BLaER1 treated with 17β-estradiol and CSF1 and Interleukin-3, amounts not matched to agents 10 nM and 100 nM (cell line): ENCODE results near the gene SPTBN4.
A peak's percentile ranks its signal among the peaks of the same experiment; 100 is the strongest.

Experiments used
- H3K27ac ChIP-seq, 11 experiments: shearing (Covaris generic); formaldehyde crosslinking; 2 replicates each; pipeline ENCODE4 v1.8.1; 2022
- H3K27me3 ChIP-seq, 11 experiments: shearing (Covaris generic); formaldehyde crosslinking; 2 replicates each; pipeline ENCODE4 v1.8.1; 2022
- H3K36me3 ChIP-seq, 11 experiments: shearing (Covaris generic); formaldehyde crosslinking; 2 replicates each; pipeline ENCODE4 v1.8.1; 2022
- H3K4me1 ChIP-seq, 10 experiments: shearing (Covaris generic); formaldehyde crosslinking; 2 replicates each; pipeline ENCODE4 v1.8.1; 2022
- H3K4me2 ChIP-seq, 11 experiments: shearing (Covaris generic); formaldehyde crosslinking; 2 replicates each; pipeline ENCODE4 v1.8.1; 2022
- H3K4me3 ChIP-seq, 10 experiments: shearing (Covaris generic); formaldehyde crosslinking; 2 replicates each; pipeline ENCODE4 v1.8.1; 2022
- H3K9ac ChIP-seq, 11 experiments: shearing (Covaris generic); formaldehyde crosslinking; 2 replicates each; pipeline ENCODE4 v1.8.1; 2022
- H3K9me3 ChIP-seq, 11 experiments: shearing (Covaris generic); formaldehyde crosslinking; replicated peaks in 1 of 11; 2 replicates each; pipeline ENCODE4 v1.8.1; 2022
- H4K20me1 ChIP-seq, 11 experiments: shearing (Covaris generic); formaldehyde crosslinking; 2 replicates each; pipeline ENCODE4 v1.8.1; 2022
- Cebpa-rat ChIP-seq, 11 experiments: shearing (Covaris generic); IDR thresholded peaks; 2 replicates each; pipeline ENCODE4 v1.8.1; 2022

Gene SPTBN4

DNA sequence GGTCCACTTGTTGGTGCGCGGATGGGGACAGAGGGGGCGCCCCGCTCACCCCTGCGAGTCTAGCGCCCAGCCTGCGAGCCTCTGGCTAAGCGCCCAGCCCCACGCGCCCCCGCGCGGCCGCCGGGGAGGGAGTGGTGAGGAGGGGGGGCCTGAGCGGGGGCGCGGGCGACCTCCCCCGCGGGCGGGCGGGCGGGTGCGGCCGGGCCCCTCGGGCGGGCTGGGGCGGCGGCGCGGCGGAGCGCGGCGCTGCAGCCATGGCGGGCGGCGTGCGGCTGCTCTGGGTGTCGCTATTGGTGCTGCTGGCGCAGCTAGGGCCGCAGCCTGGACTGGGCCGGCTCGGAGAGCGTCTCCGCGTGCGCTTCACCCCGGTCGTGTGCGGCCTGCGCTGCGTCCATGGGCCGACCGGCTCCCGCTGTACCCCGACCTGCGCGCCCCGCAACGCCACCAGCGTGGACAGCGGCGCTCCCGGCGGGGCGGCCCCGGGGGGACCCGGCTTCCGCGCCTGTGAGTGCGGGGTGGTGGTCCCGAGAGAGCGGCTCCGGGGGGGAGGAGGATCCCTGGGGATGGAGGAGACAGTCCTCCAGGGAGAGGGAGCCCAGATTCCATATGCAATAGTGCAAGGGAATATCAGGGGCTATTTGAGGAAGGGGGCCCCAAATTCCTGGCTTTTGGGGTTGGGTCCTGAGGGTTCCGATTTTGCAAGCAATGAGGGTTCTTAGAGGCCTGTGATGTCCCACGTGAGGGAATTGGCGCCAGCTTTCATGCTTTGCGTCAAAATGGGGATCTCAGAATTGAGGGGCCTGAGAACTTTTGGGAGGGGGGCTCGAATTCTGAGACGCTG, 134.6 kb downstream of the SPTBN4 start, which contains the start of gene LTBP4:
Gene LTBP4 (plus strand): TSS at position 236 of the 841 bp plus-strand sequence. CDS start 19 bp downstream, at position 255.
- Histone ChIP-seq H3K36me3 (no peaks in the 10 kb centered on the region), H3K4me2 (peak within 1 kb of the TSS; percentile 93 to 100 (median 100)), H3K4me1 (peaks cover 65 to 85% (median 80%) of the 10 kb centered on the region in 10 experiments), H3K27ac (peak within 1 kb of the TSS in 8 of 11 experiments; percentile 63 to 84 (median 76); a peak in 17 of 22 replicates), H4K20me1 (peaks cover 0 to 21% (median 0%) of the 10 kb centered on the region in 11 experiments; a peak in 6 of 22 replicates), H3K9ac (peak within 1 kb of the TSS; percentile 61 to 88 (median 78)), H3K9me3 (no peaks in the 10 kb centered on the region), H3K27me3 (peaks cover 22 to 44% (median 22%) of the 10 kb centered on the region in 11 experiments), H3K4me3 (peak within 1 kb of the TSS; percentile 55 to 78 (median 70))
- no peak for TF ChIP-seq Cebpa-rat (IDR thresholded peaks at IDR 0.05)

GRCh38 chr19:40603071-40603388, 136.2 kb downstream of the SPTBN4 start:
- Histone ChIP-seq H3K27me3 (peaks cover 5 to 27% (median 6%) of the 10 kb centered on the region in 11 experiments), H4K20me1 (peaks cover 0 to 21% (median 0%) of the 10 kb centered on the region in 11 experiments; a peak in 6 of 22 replicates), H3K4me1 (peaks cover 60 to 87% (median 81%) of the 10 kb centered on the region in 10 experiments), H3K4me3 (peak overlapping the region; percentile 50 to 78 (median 64)), H3K9me3 (no peaks in the 10 kb centered on the region), H3K4me2 (peak overlapping the region; percentile 93 to 100 (median 100)), H3K27ac (peak overlapping the region in 10 of 11 experiments; percentile 32 to 84 (median 59); a peak in 19 of 22 replicates), H3K9ac (peak overlapping the region; percentile 51 to 88 (median 71); a peak in 21 of 22 replicates), H3K36me3 (no peaks in the 10 kb centered on the region)
- TF ChIP-seq Cebpa-rat (IDR thresholded peaks at IDR 0.05) = no peak

DNA sequence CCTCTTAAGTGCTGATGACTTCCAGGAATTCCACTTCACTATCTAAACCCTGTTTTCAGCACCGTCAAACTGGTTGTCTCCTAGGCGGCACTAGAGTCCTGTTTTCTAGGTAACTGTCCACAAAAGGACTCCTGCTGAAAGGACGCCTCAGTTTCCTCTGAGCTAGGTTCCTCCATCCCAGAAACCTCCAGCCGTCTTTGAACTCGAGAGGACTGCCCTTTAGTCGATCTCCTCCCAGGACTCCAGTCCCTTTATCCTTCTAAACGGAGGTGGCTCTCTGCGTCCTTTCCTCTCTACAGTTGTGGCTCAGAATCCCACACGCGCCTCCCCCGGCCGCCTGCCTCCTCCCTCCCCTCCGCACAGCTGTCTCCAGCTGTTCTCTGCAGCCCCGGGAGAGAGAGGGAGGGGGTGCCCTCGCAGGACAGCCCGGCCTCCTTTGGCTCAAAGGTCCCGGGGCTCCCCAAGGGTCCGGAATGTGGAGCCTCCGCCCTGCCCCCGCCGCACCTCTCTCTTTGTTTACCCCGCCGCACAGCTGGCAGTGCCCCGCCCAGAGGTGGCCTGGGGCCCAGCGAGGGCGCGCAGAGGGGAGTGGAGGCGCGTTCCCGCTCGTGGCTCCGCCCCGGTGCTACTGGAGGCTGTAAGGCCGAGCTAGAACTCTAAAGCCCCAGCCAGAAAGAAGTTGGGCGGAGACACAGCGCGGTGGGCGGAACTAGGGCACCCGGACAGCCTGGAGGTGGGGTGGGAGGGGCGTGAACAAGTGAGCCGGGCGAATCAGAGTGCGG, 136.8 kb downstream of the SPTBN4 start:
- Histone ChIP-seq H3K4me2 (peak overlapping the region; percentile 93 to 100 (median 100)), H3K4me1 (peaks cover 55 to 86% (median 77%) of the 10 kb centered on the region in 10 experiments), H4K20me1 (peaks cover 0 to 21% (median 0%) of the 10 kb centered on the region in 11 experiments; a peak in 6 of 22 replicates), H3K27me3 (peaks cover 0 to 22% (median under 1%) of the 10 kb centered on the region in 11 experiments; a peak in 12 of 22 replicates), H3K27ac (peak overlapping the region in 10 of 11 experiments; percentile 32 to 84 (median 59); a peak in 19 of 22 replicates), H3K9me3 (no peaks in the 10 kb centered on the region), H3K9ac (peak overlapping the region; percentile 51 to 88 (median 71)), H3K36me3 (no peaks in the 10 kb centered on the region), H3K4me3 (peak overlapping the region; percentile 50 to 78 (median 62))
- TF ChIP-seq Cebpa-rat (IDR thresholded peaks at IDR 0.05) = no peak

GRCh38 chr19:40604171-40604646, 137.4 kb downstream of the SPTBN4 start:
- Histone ChIP-seq H3K27ac (peak overlapping the region in 1 of 11 experiments; percentile 59; a peak in 2 of 22 replicates), H3K4me1 (peaks cover 55 to 85% (median 78%) of the 10 kb centered on the region in 10 experiments), H4K20me1 (peaks cover 0 to 19% (median 0%) of the 10 kb centered on the region in 11 experiments; a peak in 6 of 22 replicates), H3K9ac (no peak overlapping the region; a peak in 1 of 22 replicates), H3K9me3 (no peaks in the 10 kb centered on the region), H3K27me3 (peaks cover 0 to 18% (median 0%) of the 10 kb centered on the region in 11 experiments; a peak in 6 of 22 replicates), H3K4me3 (peak overlapping the region in 8 of 10 experiments; percentile 60 to 78 (median 62); a peak in 14 of 20 replicates), H3K4me2 (peak overlapping the region; percentile 93 to 100 (median 100)), H3K36me3 (no peaks in the 10 kb centered on the region)
- TF ChIP-seq Cebpa-rat (IDR thresholded peaks at IDR 0.05) = no peak

GRCh38 chr19:40604647-40605215, 137.9 kb downstream of the SPTBN4 start:
- no peak for TF ChIP-seq Cebpa-rat (IDR thresholded peaks at IDR 0.05)
- no peaks in the 10 kb centered on the region for H3K9me3 ChIP-seq
- H3K4me3 ChIP-seq = peak overlapping the region; percentile 56 to 75 (median 63)
- peak overlapping the region; percentile 49 to 79 (median 70); a peak in 19 of 22 replicates for H3K9ac ChIP-seq
- peaks cover 53 to 85% (median 77%) of the 10 kb centered on the region in 10 experiments for H3K4me1 ChIP-seq
- H4K20me1 ChIP-seq = peaks cover 0 to 18% (median 0%) of the 10 kb centered on the region in 11 experiments; a peak in 6 of 22 replicates
- no peaks in the 10 kb centered on the region for H3K36me3 ChIP-seq
- peak overlapping the region; percentile 93 to 100 (median 100) for H3K4me2 ChIP-seq
- H3K27ac ChIP-seq = peak overlapping the region in 10 of 11 experiments; percentile 34 to 78 (median 72); a peak in 20 of 22 replicates
- H3K27me3 ChIP-seq = peaks cover 0 to 12% (median 0%) of the 10 kb centered on the region in 11 experiments; a peak in 6 of 22 replicates

DNA sequence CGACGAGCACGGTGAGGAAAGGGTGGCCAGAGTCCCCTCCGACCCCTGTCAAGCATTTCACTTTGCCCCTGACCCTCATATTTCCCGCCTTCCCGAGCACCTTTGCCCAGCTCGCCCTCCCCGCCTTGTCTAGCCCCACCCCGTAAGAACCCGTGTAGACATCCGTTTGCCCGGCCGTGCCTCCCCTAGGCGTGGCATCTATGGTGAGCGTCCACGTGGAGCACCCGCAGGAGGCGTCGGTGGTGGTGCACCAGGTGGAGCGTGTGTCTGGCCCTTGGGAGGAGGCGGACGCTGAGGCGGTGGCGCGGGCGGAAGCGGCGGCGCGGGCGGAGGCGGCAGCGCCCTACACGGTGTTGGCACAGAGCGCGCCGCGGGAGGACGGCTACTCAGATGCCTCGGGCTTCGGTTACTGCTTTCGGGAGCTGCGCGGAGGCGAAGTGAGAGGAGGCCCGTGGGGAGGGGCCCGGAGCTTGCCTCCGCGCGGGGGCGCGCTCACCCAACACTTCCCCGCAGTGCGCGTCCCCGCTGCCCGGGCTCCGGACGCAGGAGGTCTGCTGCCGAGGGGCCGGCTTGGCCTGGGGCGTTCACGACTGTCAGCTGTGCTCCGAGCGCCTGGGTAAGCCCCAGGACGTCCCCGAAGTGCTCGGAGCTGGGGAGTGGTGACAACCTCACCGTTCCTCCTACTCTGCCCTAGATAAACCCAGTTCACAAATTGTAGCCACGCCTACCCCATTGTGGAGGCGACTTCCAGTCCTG, 138.6 kb downstream of the SPTBN4 start:
- no peak for TF ChIP-seq Cebpa-rat (IDR thresholded peaks at IDR 0.05)
- H3K27me3 ChIP-seq = peaks cover 0 to 6% (median 0%) of the 10 kb centered on the region in 11 experiments; a peak in 6 of 22 replicates
- H4K20me1 ChIP-seq = peaks cover 0 to 18% (median 0%) of the 10 kb centered on the region in 11 experiments; a peak in 6 of 22 replicates
- H3K4me2 ChIP-seq = peak overlapping the region; percentile 93 to 100 (median 100)
- no peaks in the 10 kb centered on the region for H3K9me3 ChIP-seq
- H3K4me3 ChIP-seq = peak overlapping the region; percentile 56 to 75 (median 63)
- no peaks in the 10 kb centered on the region for H3K36me3 ChIP-seq
- H3K4me1 ChIP-seq = peaks cover 51 to 83% (median 75%) of the 10 kb centered on the region in 10 experiments
- H3K27ac ChIP-seq = peak overlapping the region; percentile 1 to 78 (median 71); a peak in 21 of 22 replicates
- peak overlapping the region; percentile 49 to 79 (median 70); a peak in 21 of 22 replicates for H3K9ac ChIP-seq
